KMS-11 (cell line): ENCODE data around the gene PRKCZ.

Source experiments
- H2AFZ ChIP-seq: fragments of 200-600 bp; sonication (generic); 2 replicates; pipeline ENCODE4 v1.6.1; 2016; ENCODE audit warnings: antibody characterized with exemption, mixed run types, low read depth
- H3K27ac ChIP-seq: fragments of 200-600 bp; sonication (generic); 2 replicates; pipeline ENCODE4 v1.6.1; 2016; ENCODE audit warnings: mild to moderate bottlenecking, mixed run types
- H3K27me3 ChIP-seq: fragments of 200-600 bp; sonication (generic); 2 replicates; pipeline ENCODE4 v1.6.1; 2017; ENCODE audit warnings: mild to moderate bottlenecking, low read depth, mixed run types, moderate library complexity; ENCODE audit not compliant: insufficient read depth
- H3K36me3 ChIP-seq: fragments of 200-600 bp; sonication (generic); 2 replicates; pipeline ENCODE4 v1.6.1; 2017; ENCODE audit warnings: mild to moderate bottlenecking, mixed run types; ENCODE audit not compliant: insufficient read depth
- H3K4me1 ChIP-seq: fragments of 200-600 bp; sonication (generic); 2 replicates; pipeline ENCODE4 v1.6.1; 2016; ENCODE audit warnings: mild to moderate bottlenecking, low read depth, mixed run types; ENCODE audit not compliant: poor library complexity, severe bottlenecking
- H3K4me2 ChIP-seq: fragments of 200-600 bp; sonication (generic); 2 replicates; pipeline ENCODE4 v1.7.0; 2016; ENCODE audit warnings: mild to moderate bottlenecking, mixed run types
- H3K4me3 ChIP-seq: fragments of 200-600 bp; sonication (generic); IDR thresholded peaks from 2 replicates; pipeline ENCODE4 v1.6.1; 2017; ENCODE audit warnings: low read depth, low read length, mixed read lengths; ENCODE audit not compliant: insufficient read depth
- H3K79me2 ChIP-seq: fragments of 200-600 bp; sonication (generic); 2 replicates; pipeline ENCODE4 v1.6.1; 2016; ENCODE audit warnings: low read depth, mixed run types; ENCODE audit not compliant: insufficient read depth
- H3K9ac ChIP-seq: fragments of 200-600 bp; sonication (generic); 2 replicates; pipeline ENCODE4 v1.6.1; 2016; ENCODE audit warnings: mild to moderate bottlenecking, mixed run types
- H4K20me1 ChIP-seq: fragments of 200-600 bp; sonication (generic); 2 replicates; pipeline ENCODE4 v1.6.1; 2016; ENCODE audit warnings: mild to moderate bottlenecking, mixed run types; ENCODE audit not compliant: insufficient read depth
- CTCF ChIP-seq: fragments of 200-600 bp; sonication (generic); conservative IDR thresholded peaks from 2 replicates; pipeline ENCODE4 v1.6.1; 2017; ENCODE audit warnings: low read depth, mild to moderate bottlenecking, antibody characterized with exemption, low read length, moderate library complexity, mixed read lengths

PRKCZ gene

DNA sequence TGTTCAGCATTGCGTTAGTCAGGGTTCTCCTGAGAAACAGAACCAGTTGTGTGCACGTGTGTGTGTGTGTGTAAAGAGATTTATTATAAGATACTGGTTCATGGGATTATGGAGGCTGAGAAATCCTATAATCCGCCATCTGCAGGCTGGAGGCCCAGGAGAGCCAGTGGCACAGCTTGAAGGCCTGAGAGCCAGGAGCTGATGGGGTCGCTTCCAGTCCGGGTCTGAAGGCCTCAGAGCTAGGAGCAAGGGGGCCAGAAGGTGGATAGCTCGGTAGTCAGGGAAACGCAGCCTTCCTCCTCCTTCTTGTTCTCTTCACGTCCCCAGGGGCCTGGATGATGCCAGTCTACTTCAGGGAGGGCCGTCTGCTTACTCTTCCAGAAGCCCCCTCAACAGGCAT, 106.7 kb downstream of the PRKCZ start:
- TF ChIP-seq CTCF = no peak
- Histone ChIP-seq H3K9ac (no peak overlapping the region), H3K27me3 (peaks cover 71% of the 10 kb centered on the region; the same call in 1 of the 2 replicates), H2AFZ (no peak overlapping the region), H3K27ac (no peak overlapping the region), H3K36me3 (no peaks in the 10 kb centered on the region), H3K4me1 (no peaks in the 10 kb centered on the region), H4K20me1 (no peaks in the 10 kb centered on the region), H3K79me2 (no peaks in the 10 kb centered on the region), H3K4me2 (no peak overlapping the region), H3K4me3 (no peak overlapping the region)

- H3K27ac ChIP-seq = no peak overlapping the region
Measured at GRCh38 chr1:2157856-2158255, 107.6 kb downstream of the PRKCZ start.

GRCh38 chr1:2158272-2158671, 108.1 kb downstream of the PRKCZ start:
- Histone ChIP-seq H3K4me1 (no peaks in the 10 kb centered on the region), H3K27me3 (peaks cover 79% of the 10 kb centered on the region; the same call in 1 of the 2 replicates), H3K4me2 (no peak overlapping the region), H3K4me3 (no peak overlapping the region), H3K79me2 (no peaks in the 10 kb centered on the region), H2AFZ (no peak overlapping the region), H3K27ac (no peak overlapping the region), H3K36me3 (no peaks in the 10 kb centered on the region), H4K20me1 (no peaks in the 10 kb centered on the region), H3K9ac (no peak overlapping the region)
- no peak for TF ChIP-seq CTCF

More at GRCh38 chr1:2157856-2158255, 107.6 kb downstream of the PRKCZ start:
- Histone ChIP-seq H3K27me3 (peaks cover 77% of the 10 kb centered on the region; the same call in 1 of the 2 replicates), H3K4me1 (no peaks in the 10 kb centered on the region), H3K79me2 (no peaks in the 10 kb centered on the region), H4K20me1 (no peaks in the 10 kb centered on the region), H2AFZ (no peak overlapping the region), H3K4me2 (no peak overlapping the region), H3K9ac (no peak overlapping the region), H3K4me3 (no peak overlapping the region), H3K36me3 (no peaks in the 10 kb centered on the region)
- no peak for TF ChIP-seq CTCF

GRCh38 chr1:2159124-2159523, 108.9 kb downstream of the PRKCZ start:
- Histone ChIP-seq H3K4me3 (no peak overlapping the region), H3K4me1 (no peaks in the 10 kb centered on the region), H3K9ac (no peak overlapping the region), H3K27me3 (peaks cover 86% of the 10 kb centered on the region; the same call in 1 of the 2 replicates), H3K36me3 (no peaks in the 10 kb centered on the region), H3K79me2 (no peaks in the 10 kb centered on the region), H4K20me1 (no peaks in the 10 kb centered on the region), H2AFZ (no peak overlapping the region), H3K4me2 (no peak overlapping the region), H3K27ac (no peak overlapping the region)
- no peak for TF ChIP-seq CTCF
